Activated T-helper 1 cell treated with anti-CD3 and anti-CD28 coated beads, Interleukin-2, amount 50 U/mL, for 16 hours (primary cell): Measurements from ENCODE around the gene GRIN2D.
"Not testable (repeated sequence)": the region's sequence is repeated elsewhere in the genome, so short reads cannot be mapped to it uniquely, and the experiment has no call there.

Experiments used
- DNase-seq, 2 donors: peaks; one replicate each; pipeline ENCODE4 v3.0.0-alpha.2; 2020; ENCODE audit warnings: low read depth in 1 of 2, low spot score in 1 of 2

GRIN2D gene

DNA sequence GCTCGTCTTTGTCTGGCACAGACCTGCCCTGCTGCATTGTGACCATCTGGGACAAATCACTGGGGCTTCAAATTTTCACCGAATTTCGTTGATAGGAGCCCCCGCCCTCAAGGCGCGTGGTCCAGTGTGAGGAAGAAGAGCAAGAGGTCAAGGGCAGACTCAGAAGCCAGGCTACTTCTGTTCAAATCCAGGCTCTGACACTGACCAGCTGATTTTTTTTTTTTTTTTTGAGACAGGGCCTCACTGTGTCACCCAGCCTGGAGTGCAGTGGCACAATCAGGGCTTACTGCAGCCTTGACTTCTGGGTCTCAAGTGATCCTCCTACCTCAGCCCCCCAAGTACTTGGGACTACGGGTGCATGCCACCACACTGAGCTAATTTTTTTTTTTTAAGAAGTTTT, 22.1 kb upstream of the GRIN2D start:
- no peak for DNase-seq

DNA sequence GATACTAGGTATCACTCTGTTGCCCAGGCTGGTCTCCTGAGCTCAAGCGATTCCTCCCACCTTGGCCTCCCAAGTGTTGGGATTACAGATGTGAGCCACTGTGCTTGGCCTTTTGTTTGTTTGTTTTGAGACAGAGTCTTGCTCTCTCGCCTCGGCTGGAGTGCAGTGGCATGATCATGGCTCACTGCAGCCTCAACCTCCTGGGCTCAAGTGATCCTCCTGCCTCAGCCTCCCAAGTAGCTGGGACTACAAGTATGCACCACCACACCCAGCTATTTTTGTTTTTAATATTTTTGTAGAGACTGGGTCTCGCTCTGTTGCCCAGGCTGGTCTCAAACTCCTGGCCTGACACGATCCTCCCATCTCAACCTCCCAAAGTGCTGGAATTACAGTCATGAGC, 21.7 kb upstream of the GRIN2D start:
- not testable (repeated sequence) for DNase-seq

DNA sequence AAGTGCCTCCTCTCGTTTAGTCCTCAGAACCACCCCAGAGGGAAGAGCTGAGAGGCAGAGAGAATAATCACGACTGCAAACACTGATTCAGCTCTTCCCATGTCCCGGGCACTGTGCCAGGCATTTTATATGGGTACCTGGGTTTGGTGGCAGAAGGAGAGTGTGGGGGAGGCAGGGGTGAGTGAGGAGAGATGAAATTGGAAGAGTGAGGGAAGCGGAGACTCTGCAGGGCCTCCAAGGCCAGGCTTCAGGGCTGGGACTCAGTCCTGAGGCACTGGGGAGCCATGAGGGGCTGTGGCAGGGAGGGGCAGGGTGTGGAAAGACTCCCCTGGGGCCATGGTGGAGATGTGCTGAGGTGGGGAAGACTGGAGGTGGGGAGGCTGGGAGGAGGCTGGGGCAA, 20.6 kb upstream of the GRIN2D start:
- DNase-seq = no peak

DNA sequence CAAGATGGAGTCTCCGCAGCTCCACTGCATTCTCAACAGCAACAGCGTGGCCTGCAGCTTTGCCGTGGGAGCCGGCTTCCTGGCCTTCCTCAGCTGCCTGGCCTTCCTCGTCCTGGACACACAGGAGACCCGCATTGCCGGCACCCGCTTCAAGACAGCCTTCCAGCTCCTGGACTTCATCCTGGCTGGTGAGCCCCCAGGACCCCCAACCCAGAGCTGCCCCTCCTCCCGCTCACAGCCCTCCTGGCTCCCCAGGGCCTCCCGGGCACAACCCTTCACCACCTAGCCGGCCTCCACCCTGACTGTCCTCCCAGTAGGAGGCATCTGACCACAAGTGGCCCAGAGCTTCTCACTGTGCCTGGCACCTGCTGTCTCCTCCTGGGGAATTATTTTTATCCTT, 19.9 kb upstream of the GRIN2D start:
- DNase-seq = no peak

DNA sequence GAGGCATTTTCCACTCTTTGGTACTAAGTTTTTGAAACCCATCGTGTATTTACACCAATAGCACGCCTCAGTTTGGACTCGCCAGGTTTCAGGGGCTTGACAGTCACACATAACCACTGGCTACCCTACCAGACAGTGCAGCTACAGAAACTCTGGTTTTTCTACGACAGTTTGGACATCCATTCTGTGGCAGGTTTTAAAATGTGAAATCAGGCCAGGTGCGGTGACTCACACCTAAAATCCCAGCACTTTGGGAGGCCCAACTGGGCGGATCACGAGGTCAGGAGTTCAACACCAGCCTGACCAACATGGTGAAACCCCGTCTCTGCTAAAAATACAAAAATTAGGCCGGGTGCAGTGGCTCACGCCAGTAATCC, 15.3 kb upstream of the GRIN2D start:
- DNase-seq = no peak

DNA sequence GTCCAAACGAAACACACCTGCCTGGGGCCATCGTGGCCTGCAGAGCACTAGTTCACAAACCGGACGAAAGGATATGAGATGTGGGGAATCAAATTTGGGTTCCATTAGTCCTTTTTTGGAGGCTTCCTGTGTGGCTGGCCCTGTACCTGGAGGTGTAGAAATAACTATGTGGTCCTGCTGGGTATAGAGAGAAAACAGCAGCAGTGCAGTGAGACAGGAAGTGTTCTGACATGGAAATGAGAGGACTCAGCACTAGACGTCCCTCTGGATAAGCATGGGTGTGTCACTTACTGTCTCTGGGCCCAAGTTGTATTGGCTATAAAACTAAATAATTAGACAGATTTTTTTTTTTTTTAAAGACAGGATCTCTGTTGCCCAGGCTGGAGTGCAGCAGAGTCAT, 14.4 kb upstream of the GRIN2D start:
- DNase-seq = no peak

DNA sequence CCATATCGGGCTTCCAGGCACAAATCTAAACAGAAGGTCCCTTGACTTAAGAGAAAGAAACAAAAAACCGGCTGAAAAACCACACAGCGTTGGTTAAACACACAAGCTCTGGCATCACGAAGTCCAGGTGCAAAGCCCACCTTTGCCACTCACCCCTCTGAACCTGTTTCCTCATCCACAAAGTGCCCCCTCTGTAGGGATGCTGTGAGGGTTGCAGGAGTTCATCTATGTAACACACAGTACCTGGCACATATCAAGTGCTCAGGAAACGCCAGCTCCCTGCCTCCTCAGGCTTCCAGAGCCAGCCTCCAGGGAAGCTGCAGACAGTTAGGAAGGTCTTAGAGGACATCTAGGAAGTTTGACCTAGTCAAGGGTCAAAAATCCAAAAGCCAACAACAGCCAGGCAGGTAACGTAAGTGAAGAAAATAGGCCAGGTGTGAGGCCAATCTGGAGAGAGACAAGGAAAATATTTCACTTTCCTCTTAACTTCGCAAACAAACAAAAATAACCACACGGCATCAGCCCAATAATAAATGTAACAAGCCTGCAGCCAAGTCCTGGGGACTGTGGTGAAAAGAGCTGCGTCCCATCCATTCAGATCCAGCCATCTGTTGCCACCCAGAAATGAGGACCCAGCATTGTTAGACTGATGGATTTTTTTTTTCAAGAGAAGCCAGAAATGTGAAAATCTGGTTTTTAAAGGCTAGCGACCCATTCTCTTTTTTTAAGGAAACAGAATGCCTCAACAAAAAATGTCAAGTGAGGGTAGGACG, 12.1 kb upstream of the GRIN2D start:
- DNase-seq = no peak

DNA sequence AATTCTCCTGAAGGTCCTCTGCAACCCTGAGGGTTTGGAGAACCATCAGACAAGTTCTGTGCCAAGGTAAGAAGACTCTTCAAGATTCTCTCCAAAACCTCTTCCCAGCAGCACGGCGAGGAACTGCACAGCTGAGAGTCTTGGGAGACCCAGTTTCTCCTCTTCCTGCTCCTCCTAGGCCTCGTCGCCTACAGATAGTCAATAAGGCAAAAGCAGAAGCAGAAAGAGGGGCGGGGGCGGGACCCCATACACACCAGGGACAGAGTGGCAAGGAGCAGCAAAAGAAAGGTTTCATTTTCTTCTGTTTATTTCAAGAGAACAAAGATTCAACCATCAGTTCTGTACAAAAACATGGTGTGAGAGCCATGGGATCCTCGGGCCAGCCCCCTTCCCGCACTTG, 11.2 kb upstream of the GRIN2D start:
- no peak for DNase-seq

DNA sequence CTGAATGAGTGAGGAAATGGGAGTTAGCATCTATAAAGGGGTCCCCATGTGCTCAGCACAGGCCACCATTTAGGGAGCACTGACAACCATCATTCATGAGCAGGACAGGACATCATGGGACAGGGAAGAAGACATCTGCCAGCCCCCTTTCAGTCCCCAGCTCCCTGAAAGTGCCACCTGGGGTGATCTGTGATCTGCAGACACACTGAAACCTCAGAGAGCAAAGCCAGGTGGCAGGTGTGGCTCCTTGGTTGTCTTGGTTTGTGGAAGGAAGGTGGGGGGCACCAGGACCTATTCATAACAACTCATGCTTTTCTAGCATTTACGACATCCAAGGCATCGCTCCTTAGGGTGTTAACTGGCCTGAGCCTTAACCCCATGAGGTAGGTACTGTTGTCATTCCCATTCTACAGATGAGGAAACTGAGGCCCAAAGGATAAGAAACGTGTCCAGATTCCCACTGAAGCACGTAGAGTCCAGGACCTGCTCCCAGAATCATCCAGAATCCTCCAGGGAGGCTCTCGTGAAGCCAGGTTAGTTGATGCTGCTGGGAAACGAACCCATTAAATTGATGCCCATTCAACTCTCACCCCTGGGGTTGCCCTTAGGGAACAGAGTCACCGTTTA, 7.9 kb upstream of the GRIN2D start:
- no peak for DNase-seq

DNA sequence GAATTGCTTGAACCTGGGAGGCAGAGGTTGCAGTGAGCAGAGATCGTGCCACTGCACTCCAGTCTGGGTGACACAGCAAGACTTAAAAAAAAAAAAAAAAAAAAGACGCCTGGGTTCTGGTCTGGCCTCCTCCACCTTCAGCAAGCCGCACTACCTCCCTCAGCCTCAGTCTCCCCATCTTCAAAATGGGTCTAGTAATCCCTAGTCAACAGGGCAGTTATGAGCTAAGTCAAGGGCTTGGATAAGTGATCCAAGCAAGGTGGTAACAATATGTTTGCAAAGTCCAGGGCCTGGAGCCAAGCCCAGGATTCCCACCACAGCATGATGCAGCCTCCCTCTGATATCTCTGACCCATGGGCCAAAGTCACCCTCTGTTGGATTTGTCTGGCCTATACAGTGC, 6.5 kb upstream of the GRIN2D start:
- DNase-seq = no peak

DNA sequence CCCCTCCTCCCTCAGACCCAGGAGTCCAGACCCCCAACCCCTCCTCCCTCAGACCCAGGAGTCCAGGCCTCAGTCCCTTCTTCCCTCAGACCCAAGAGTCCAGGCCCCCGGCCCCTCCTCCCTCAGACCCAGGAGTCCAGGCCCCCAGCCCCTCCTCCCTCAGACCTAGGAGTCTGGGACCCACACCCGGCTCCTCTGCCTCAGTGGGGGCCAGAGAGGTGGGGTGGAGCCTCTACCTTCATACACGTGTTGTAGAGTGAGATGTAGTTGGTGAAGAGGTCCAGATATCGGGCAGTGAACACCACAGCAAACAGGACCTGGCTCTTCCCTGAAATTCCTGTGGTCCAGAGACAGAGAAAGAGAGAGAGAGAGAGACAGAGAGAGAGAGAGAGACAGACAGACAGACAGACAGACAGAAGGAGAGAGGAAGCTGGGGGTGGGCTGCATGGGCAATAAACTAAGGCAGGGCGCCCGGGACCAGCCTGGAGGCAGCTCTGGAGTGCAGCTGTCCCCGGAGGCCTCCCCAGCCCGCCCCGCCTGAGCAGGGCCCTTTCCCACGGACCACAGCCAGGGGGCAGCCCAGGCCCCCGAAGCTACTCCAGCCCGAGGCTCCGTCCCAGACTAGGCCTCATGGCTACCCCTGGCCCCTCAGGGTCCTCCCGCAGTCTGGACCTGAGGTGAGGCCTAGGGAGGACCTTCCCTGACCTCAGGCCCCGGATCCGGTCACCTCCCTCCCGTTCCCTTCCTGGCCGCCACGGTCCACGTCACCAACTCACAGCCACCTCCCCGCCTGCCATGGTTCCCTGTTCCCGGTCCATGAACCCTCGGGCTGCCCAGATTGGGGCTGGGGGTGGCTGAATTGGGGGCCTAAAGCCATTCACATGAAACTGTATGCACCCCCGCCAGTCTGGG, 3.0 kb upstream of the GRIN2D start:
- DNase-seq = peak in 1 of 2 donors; percentile 45

DNA sequence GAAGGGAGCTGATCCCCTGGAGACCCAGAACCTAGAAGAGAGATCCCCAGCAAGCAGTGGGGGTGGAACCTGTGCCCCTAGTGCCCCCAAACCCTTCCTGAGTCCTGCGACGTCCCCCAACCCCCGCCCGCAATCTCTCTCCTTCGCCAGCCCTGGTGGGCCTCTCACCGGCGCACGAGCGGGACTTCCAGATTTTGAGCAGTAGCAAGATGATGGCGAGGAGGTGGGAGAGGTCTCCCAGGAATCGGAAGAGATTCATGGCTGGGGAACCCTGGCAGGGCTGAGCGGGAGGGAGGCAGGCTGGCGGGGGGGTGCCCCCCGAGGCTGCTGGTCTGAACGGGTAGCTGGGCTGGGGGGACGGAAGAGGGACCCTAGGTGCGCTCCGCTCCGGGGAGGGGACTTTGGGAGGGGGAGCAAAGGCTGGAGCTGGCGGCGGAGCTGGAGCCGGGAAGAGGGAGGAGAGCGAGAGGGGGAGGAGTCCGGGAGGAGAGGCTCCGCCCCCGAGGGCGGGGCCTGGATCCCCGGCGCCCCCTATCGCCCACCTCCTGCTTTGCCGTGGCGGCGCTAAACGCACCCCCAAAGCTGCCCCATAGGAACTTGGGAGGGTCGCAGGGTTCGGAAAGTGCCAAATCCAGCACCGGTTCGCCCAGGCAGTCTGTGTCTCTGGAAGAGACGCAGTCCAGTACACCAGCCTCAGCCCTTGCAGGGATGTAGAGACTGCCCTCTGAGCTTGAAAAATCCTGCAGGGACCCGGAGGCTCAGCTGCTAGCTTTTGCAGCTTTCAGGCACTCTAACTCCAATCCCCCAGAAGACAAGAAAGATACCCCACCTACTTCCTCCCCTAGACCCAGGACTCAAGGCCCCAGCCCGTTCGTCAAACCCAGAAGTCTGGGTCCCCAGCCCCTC, 2.1 kb upstream of the GRIN2D start, which contains the start of gene KDELR1:
Gene KDELR1, minus strand, starts transcription at position 452 of the 906 bp plus-strand sequence. Its CDS starts 193 bp downstream, at position 259.
- DNase-seq = peak; percentile 60 to 64

DNA sequence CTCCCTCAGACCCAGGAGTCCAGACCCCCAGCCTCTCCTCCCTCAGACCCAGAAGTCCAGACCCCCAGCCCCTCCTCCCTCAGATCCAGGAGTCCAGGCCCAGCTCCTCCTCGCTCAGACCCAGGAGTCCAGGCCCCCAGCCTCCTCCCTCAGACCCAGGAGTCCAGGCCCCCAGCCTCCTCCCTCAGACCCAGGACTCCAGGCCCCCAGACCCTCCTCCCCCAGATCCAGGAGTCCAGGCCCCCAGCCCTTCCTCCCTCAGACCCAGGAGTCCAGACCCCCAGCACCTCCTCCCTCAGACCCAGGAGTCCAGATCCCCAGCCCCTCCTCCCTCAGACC, 1.5 kb upstream of the GRIN2D start:
- not testable (repeated sequence) for DNase-seq

DNA sequence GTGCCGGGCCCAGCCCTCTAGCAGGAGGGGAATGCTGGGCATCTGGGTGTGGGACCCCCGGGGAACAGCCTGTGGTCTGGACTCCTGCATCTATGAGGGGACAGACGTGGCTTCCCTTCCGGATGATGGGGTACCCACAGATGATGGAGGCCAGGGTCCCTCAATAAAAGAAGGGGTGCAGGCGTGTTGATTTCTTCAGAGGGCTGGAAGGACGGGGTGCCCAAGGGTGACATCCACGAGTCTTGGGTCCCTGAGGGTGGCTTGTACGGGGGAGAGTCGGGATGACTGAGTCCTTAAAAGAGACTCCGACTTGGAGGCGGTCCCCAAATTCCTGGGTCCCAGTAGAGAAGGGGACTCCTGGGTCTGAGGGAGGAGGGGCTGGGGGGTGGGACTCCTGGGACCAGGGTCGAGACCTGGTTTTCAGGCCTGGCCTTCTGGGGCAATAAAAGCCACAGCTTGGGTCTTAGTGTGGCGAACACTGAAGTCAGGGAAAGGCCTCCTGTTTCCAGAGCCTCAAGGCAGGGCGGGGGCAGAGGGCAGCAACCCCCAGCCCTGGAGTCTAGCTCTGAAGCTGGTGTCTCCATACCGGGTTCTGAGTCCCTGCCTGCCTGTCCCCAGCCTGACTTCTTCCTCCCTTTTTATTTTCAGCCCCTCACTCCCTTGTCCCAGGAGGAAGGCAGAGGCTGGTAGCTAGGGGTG, 459 bp upstream of the GRIN2D start:
- DNase-seq = no peak

DNA sequence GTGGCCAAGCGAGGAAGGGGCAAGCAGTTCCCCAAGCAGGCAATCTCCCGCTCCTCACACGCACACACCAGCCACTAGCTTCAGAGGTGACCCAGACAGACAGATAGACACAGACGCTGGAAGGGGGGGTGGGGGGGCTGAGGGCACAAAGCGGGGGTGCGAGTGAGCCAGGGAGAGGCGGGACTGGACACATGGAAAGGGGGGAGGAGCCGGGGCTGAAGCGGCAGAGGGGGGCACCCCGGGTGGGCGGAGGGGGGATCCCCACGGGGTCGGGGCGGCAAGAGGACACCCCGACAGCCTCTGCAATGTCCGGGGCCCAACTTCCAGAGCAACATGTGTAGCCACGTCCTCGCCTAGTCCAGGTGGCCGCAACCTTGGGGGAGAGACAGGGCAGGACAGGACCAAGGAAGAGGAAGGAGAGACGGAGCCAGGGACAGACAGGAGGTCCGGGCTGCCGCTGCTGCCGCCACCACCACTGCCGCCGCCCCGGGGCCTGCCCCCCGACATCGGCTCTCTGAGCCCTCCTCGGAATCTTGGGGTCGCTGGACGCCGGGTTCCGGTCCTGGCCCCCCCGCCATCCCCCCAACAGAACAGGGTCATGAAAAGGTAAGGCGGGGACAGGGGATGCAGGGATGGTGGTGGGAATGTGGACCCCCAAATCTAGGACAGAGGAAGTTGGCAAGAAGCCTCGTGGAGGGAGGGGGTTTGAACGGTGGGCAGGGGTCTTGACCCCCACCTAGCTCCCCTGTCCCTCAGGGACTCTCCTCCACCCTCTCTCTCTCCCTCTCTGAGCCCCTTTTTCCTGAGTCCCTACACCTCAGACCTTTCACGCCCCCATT, 1.1 kb downstream of the GRIN2D start:
- DNase-seq = no peak

DNA sequence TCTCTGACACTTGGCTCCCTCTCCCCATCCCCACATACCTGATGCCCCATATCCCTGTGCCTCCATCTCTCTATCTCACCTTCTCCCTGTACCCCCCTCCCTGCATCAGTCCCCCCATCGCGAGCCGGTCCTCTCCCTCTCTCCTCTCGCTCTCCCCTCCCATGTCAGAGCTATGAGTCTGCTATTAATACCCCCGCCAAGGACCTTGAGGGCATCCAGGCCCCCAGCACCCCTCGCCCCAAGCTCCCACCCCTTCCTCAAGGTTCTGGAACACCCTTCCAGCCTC, 1.6 kb downstream of the GRIN2D start:
- DNase-seq = no peak

DNA sequence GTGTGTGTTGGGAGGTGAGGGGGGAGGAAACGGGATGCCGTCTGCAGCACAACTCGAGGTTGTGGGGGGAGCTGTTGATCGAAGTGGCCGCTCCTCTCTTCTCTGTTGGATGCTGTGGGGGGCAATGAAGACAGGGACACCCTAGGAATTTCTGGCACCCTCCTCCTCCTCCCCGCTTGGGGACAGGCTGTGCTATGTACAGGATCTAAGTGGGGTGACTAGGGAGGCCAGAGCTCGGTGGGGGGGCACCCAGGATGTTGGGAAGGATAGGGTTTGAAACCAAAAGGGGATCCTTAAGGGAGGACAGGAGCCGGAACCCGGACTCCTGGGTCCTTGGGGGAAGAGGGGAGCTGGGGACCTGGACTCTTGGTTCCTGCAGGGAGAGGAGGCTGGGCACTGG, 2.0 kb downstream of the GRIN2D start:
- DNase-seq = no peak

DNA sequence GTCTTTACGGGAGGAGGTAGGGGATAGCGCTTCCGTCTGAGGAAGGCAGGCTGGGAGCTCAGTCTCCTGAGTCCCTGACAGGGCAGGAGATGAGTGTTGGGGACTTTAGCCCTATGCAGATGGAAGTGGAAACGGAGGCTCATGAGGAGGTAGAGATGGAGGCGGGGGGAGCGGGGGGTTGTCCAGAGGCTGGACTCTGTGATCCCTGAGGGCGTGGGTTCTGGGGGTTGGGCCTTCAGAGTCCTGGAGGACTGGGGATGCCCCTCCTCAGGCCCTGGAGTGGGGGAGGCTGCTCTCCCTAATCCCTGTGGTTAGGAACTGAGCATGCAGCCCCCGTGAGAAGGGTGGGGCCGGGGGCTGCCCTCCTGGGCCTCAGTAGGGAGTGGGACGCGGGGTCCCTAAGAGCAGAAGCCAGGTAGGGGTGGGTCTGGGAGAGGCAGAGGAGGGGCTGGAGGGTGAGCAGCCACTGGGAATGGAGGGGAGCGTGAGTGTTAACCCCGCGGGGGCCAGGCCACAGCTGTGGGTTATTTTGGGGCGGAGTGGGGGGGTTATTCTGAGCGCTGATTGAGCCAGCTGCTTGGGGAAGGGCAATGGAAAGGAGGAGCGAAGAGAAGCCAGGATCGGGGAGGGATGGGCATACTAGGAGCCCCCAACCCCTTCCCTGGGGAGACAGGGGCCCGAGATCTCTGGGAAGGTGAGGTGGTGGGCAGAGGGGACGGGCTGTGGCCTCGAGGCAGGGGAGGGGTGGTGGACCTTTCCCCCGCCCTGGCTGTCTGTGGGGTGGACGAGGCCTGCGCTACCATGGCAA, 2.8 kb downstream of the GRIN2D start:
- DNase-seq = no peak

DNA sequence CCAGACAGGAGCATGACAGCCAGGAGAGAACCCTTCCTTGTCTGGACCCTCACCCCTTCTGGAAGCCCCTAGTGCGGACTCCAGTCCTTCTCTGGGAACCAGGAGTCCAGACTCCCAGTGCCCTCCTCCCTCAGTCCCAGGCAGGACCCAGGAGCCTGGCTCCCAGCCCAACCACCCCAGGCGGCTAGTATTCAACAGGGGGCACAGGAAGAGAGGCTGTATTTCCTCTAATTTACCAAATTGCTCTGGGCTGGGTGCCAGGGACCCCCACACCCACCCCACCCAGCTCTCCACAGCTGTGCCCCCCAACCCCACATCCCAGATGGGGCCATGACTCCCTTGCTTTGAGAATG, 3.3 kb downstream of the GRIN2D start:
- no peak for DNase-seq
